CD4-positive, alpha-beta T cell treated with Interleukin-17A for 4 hours (primary cell): ENCODE data around the gene GABBR2.
"Not testable (repeated sequence)": the region's sequence is repeated elsewhere in the genome, so short reads cannot be mapped to it uniquely, and the experiment has no call there.

Source experiments
- DNase-seq: peaks from one replicate; pipeline ENCODE4 v3.0.0-alpha.2; 2020; ENCODE audit warnings: mixed read lengths

The GABBR2 gene

GRCh38 chr9:98504298-98505282 is 204.1 kb downstream of the GABBR2 start:
- DNase-seq: no peak

GRCh38 chr9:98503867-98504266 is 204.9 kb downstream of the GABBR2 start:
- DNase-seq: no peak

DNA sequence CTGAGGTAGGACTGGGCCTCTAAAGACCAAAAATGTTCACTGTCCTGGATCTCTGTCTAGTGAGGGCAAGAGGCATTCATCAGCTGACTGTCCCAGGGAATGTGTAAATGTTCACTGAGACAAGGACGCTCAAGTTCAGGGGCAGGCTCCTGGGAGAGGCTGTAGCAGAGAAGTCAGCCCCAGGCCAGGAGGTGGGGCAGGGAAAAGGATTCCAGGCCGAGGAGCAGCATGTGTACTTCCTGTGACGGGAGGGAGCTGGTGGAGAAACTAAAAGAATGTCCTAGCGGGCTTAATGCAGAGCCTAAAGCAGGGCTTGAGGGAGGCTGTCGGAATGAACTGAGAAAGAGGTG is 205.8 kb downstream of the GABBR2 start:
- DNase-seq: no peak

DNA sequence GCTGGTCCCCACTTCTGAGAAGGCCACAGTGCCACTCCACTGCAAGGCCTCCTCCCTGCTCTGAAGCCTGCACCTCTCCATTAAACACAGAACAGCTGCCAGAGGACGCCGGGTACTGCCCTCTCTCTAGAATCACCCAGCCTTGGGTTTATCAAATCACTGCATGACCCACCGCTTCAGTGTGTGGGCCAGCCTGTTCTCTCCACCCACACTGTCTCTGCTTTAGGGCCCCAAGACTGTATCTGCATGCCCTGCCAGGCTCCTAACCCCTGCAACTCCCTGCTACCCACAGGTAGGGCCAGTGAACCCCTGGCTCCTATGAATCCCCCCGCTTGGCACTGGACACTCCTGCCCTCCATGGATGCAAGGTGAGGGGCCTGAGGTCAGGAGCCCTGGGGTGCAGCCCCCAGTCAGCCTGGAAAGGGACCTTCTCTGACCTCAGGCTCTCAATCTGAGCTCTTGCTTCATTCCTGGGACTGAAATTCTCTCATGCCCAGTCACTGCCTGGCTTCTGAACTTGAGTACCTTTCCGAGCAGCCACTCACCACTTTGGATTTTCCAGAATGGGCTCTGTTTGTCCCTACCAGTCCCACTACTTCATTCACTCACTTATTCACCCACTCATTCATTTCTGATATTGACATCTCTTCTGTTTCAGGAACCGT is 206.3 kb downstream of the GABBR2 start:
- DNase-seq: no peak

GRCh38 chr9:98501819-98502218 is 206.9 kb downstream of the GABBR2 start:
- DNase-seq: no peak

DNA sequence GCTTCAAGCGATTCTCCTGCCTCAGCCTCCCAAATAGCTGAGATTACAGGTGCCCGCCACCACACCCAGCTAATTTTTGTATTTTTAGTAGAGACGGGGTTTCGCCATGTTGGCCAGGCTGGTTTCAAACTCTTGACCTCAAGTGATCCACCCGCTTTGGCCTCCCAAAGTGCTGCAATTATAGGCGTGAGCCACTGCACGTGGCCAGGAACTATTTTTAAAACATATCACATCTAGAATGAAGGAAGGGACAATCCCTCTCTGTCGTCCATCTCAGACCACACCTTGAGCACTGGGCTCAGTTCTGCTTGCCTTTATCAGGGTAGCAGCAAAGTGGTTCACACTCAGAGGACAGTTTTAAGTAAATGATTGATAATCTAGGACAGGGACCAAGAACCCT is 207.5 kb downstream of the GABBR2 start:
- DNase-seq: not testable (repeated sequence)

DNA sequence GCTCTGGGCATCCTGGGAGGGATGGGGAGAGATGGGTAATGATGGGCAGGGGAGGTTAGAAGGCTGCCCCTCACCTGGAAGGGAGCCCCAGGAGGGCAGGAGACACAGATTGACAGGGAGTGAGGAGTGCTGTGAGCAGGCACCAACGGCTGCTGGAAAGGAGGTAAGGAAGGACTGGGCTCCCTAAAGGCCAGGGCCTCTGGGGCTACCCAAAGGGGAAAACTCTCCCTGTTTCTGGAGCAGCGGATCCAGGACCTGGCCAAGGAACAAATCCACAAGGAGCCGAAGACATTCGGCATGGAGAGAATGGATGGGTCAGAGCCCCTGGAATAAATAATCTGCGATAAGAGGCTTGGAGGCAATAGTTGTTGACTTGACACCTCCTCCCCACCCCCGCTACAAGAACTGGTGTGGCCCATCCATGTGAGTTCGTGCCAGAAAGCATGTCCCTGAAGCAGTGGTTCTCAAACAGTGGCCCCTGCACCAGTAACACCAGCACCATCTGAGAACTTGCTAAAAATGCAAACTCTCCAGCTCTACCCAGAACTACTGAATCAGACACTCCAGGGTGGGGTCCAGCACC is 208.3 kb downstream of the GABBR2 start:
- no peak for DNase-seq

- DNase-seq: no peak
These were observed 213.2 kb downstream of the GABBR2 start for GRCh38 chr9:98495530-98495929.

GRCh38 chr9:98494852-98495251 is 213.9 kb downstream of the GABBR2 start:
- no peak for DNase-seq

DNA sequence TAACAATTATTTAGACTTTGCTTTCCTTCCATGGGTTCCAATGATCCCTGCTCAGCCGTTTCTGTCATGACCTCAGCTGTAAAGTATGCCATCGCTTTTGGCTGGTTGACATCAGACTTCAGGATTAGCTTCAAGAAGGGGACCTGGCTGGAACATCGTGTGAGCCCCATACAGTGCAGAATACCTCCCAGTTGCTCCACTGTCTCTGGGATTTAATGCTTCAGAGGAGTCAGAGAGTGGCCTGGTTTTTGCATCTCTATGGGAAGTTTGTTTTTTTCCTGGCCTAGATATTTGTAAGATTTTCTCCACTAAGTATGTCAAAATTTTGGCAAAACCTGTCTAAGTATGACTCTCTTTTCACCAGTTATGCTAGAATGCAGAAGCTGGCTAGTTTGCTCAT is 216.9 kb downstream of the GABBR2 start:
- DNase-seq: no peak

- no peak for DNase-seq
These were observed 217.5 kb downstream of the GABBR2 start for GRCh38 chr9:98491231-98491651.

DNA sequence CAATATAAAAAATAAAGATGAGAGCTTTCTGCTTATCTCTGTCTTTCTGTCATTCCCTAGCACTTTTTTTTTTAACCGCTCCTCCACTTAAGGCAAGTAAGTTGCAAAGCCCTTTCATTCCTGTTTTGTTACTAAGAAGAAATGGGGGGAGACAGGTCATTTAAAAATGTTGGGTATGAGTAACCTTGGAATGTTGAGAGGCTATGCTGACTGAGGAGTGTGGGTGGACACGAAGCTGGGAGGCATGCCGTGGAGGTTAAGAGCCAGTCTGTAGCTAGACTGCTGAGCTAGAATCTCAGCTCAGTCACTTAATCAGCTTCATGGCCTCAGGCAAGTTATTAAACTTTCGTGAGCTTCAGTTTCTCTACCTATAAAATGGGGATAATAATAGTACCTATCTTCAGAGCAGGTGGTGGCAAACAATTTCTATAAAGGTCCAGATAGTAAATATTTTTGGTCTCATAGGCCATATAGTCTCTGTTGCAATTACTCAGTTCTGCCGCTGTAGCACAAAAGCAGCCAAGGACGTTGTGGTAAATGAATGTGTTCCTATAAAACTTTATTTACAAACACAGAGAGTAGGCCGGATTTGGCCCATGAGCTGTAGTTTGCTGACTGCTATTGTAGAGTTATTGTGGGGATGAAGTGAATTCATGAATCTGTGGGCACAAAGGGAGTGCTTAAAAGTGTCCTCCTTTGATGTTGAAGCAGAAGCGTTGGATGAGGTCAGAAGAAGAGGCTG is 220.0 kb downstream of the GABBR2 start:
- no peak for DNase-seq

DNA sequence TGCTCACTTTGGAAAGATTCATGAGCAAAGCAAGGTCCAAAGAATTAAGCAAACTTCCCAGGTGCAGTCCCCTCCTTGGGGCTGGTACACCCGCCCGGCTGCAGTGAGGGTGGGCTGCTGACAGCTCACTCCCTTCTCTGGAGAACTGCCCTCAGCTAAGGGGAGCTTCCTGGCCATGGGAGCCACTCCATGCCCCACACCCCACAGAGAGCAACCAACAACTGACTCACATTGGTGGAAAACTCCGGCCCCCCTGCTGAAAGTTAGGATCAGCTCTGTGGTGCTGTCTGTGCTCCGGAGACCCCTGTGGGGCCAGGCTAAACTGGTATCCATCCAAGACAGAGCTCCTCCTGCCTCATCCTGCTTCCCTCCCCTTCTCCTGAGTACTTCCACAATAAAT is 223.0 kb downstream of the GABBR2 start:
- DNase-seq: no peak

- DNase-seq: no peak
These were observed 224.6 kb downstream of the GABBR2 start for GRCh38 chr9:98484162-98484561.

- DNase-seq: no peak
These were observed 226.5 kb downstream of the GABBR2 start for GRCh38 chr9:98482226-98482625.

DNA sequence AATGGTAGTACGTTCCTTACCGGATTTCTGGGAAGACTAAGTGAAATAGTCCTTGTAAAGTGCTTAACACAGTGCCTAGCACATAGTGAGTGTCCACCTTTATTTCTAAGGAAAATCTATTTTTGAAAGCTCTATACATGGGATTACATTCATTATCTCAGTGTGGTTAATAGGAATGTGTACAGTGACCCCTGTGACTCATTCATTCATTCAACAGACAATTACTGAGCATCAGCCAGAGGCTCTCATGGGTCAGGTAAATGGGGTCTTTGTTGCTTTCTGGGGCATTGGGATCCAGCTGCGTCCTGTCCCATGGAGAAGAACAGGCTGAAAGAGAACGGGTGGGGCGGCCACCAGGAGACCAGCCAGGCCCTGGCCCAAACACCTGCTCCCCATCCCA is 227.1 kb downstream of the GABBR2 start:
- no peak for DNase-seq

GRCh38 chr9:98479967-98480847 is 228.5 kb downstream of the GABBR2 start:
- no peak for DNase-seq

GRCh38 chr9:98479449-98479848 is 229.3 kb downstream of the GABBR2 start:
- no peak for DNase-seq

DNA sequence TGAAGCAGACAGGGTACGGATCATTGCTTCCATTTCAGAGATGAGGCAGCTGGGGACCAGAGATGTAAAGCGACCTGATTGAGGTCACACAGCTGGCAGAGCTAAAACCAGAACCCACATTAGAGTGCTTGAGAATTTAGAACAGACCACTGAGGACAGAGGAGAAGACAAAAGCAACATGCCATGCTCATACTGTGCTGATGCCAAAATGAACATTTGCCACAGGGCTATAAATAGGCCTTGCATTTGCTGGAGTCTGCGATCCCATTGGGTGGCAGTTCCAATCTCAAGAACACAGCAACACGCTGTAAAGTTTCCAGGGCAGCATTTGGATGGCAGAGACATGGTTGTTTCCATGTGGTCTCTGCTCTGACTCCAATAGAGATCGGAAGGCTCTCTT is 230.9 kb downstream of the GABBR2 start:
- no peak for DNase-seq

DNA sequence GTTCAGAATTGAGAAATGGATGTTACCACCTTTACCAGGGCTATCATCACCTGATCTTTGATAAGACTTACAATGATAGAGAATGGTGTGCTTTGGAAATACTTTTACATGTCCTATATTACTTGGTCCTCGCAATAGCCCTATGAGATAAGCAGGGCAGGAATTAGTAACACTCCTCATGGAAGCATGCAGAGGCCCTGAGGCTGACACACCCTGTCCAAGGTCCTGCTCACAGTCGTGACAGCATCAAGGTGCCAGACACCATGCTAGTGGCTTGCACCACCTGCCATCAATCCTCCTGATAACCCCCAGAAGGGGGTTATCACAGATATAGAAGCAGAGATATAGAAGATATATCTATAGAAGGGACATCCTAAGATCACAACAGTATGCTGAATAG is 236.5 kb downstream of the GABBR2 start:
- no peak for DNase-seq

GRCh38 chr9:98471185-98471584 is 237.6 kb downstream of the GABBR2 start:
- DNase-seq: no peak
